NCI-H2107 treated with DMSO at 0.1 percent for 48 hours (cell line): ENCODE data around the gene SPINT2.
"Not testable (repeated sequence)": the region's sequence is repeated elsewhere in the genome, so short reads cannot be mapped to it uniquely, and the experiment has no call there.

Source experiments
- DNase-seq: peaks from one replicate; lab custom pipeline; 2025; ENCODE audit not compliant: unreplicated experiment; lab: John Stamatoyannopoulos, UW

The SPINT2 gene

GRCh38 chr19:38239816-38240215 is 24.6 kb upstream of the SPINT2 start:
- DNase-seq: no peak

GRCh38 chr19:38243279-38243673 is 21.1 kb upstream of the SPINT2 start:
- no peak for DNase-seq

- DNase-seq: no peak
Measured at GRCh38 chr19:38245826-38246498, 18.4 kb upstream of the SPINT2 start.

GRCh38 chr19:38247126-38247525 is 17.2 kb upstream of the SPINT2 start:
- DNase-seq: no peak

- no peak for DNase-seq
Measured at GRCh38 chr19:38247734-38248268, 16.6 kb upstream of the SPINT2 start.

GRCh38 chr19:38248421-38248820 is 16.0 kb upstream of the SPINT2 start:
- no peak for DNase-seq

- no peak for DNase-seq
Measured at GRCh38 chr19:38250428-38250820, 13.9 kb upstream of the SPINT2 start.

- no peak for DNase-seq
Measured at GRCh38 chr19:38250821-38251563, 13.4 kb upstream of the SPINT2 start.

GRCh38 chr19:38251564-38252051 is 12.8 kb upstream of the SPINT2 start:
- no peak for DNase-seq

- no peak for DNase-seq
Measured at GRCh38 chr19:38252385-38252784, 12.0 kb upstream of the SPINT2 start.

GRCh38 chr19:38252941-38253691 is 11.3 kb upstream of the SPINT2 start:
- no peak for DNase-seq

- DNase-seq: no peak
Measured at GRCh38 chr19:38253788-38254187, 10.6 kb upstream of the SPINT2 start.

- DNase-seq: no peak
Measured at GRCh38 chr19:38255383-38256014, 8.9 kb upstream of the SPINT2 start.

GRCh38 chr19:38261942-38262341 is 2.4 kb upstream of the SPINT2 start:
- not testable (repeated sequence) for DNase-seq

GRCh38 chr19:38262585-38263268 is 1.6 kb upstream of the SPINT2 start:
- no peak for DNase-seq

GRCh38 chr19:38263689-38264485 is 486 bp upstream of the SPINT2 start:
- peak; percentile 95 for DNase-seq

GRCh38 chr19:38265213-38265861 is 964 bp downstream of the SPINT2 start:
- DNase-seq: no peak

- peak; percentile 42 for DNase-seq
Measured at GRCh38 chr19:38265921-38266429, 1.6 kb downstream of the SPINT2 start.
